Progenitor cell of endocrine pancreas (in vitro differentiated cells): ENCODE results near the gene RFC3. TPM values are rescaled to one million over a fixed set of nuclear protein-coding genes. Genes with fewer than 3 reads are reported as not detected.
A peak's percentile ranks its signal among the peaks of the same experiment; 100 is the strongest.

Source experiments
- DNase-seq: peaks from one replicate; pipeline ENCODE4 v3.0.0; 2021; ENCODE audit warnings: low spot score; ENCODE audit not compliant: unreplicated experiment
- H3K27ac Mint-ChIP-seq: 2 replicates; pipeline ENCODE4 v1.8.0; 2021; ENCODE audit warnings: mild to moderate bottlenecking, moderate library complexity, mixed read lengths
- H3K27me3 Mint-ChIP-seq: 2 replicates; pipeline ENCODE4 v1.8.0; 2021; ENCODE audit warnings: mixed read lengths
- H3K36me3 Mint-ChIP-seq: 2 replicates; pipeline ENCODE4 v1.8.0; 2022; ENCODE audit warnings: mixed read lengths; ENCODE audit not compliant: insufficient read depth
- H3K4me1 Mint-ChIP-seq: 2 replicates; pipeline ENCODE4 v1.8.0; 2021; ENCODE audit warnings: low read depth, mixed read lengths
- H3K4me3 Mint-ChIP-seq: 2 replicates; pipeline ENCODE4 v1.8.0; 2021; ENCODE audit warnings: low read depth, mild to moderate bottlenecking, moderate library complexity, mixed read lengths
- H3K9me3 Mint-ChIP-seq: 2 replicates; pipeline ENCODE4 v1.8.0; 2021; ENCODE audit warnings: low read depth, mixed read lengths
- CTCF ChIP-seq: fragments of 200-600 bp; sonication (generic); IDR thresholded peaks from one replicate; pipeline ENCODE4 v1.5.0; 2021; ENCODE audit warnings: antibody characterized with exemption, mild to moderate bottlenecking; ENCODE audit not compliant: unreplicated experiment
- total RNA-seq: library from RNA; stranded (reverse); gene quantifications from 2 replicates; pipeline ENCODE4 v1.2.1, GENCODE V29; 2021

Gene RFC3
- total RNA-seq, 1 donor from 2014 or later, result 21.1 TPM

GRCh38 chr13:33815011-33815550, 2.9 kb upstream of the RFC3 start:
- Mint-ChIP-seq H3K27me3 (peaks cover 9% of the 10 kb centered on the region), H3K9me3 (no peaks in the 10 kb centered on the region), H3K4me1 (peaks cover 10% of the 10 kb centered on the region), H3K4me3 (no peak overlapping the region), H3K36me3 (no peaks in the 10 kb centered on the region), H3K27ac (no peak overlapping the region)
- no peak for TF ChIP-seq CTCF
- no peak for DNase-seq

- H3K9me3 Mint-ChIP-seq, result no peaks in the 10 kb centered on the region
- peaks cover 10% of the 10 kb centered on the region for H3K4me1 Mint-ChIP-seq
- H3K27me3 Mint-ChIP-seq, result peaks cover 9% of the 10 kb centered on the region
- no peak for DNase-seq
- peak overlapping the region; percentile 20 for H3K27ac Mint-ChIP-seq
- no peaks in the 10 kb centered on the region for H3K36me3 Mint-ChIP-seq
- H3K4me3 Mint-ChIP-seq, result peak overlapping the region; percentile 46
- TF ChIP-seq CTCF, result no peak
These were observed 1.0 kb upstream of the RFC3 start for GRCh38 chr13:33816912-33817311.

GRCh38 chr13:33817513-33817900, 442 bp upstream of the RFC3 start:
- no peaks in the 10 kb centered on the region for H3K9me3 Mint-ChIP-seq
- peak overlapping the region; percentile 89 for H3K4me3 Mint-ChIP-seq
- TF ChIP-seq CTCF, result no peak
- no peaks in the 10 kb centered on the region for H3K36me3 Mint-ChIP-seq
- peaks cover 10% of the 10 kb centered on the region for H3K4me1 Mint-ChIP-seq
- no peak for DNase-seq
- H3K27ac Mint-ChIP-seq, result peak overlapping the region; percentile 97
- peaks cover 9% of the 10 kb centered on the region for H3K27me3 Mint-ChIP-seq

- H3K4me1 Mint-ChIP-seq, result no peaks in the 10 kb centered on the region
- no peak overlapping the region for H3K4me3 Mint-ChIP-seq
- H3K27me3 Mint-ChIP-seq, result no peaks in the 10 kb centered on the region
- H3K9me3 Mint-ChIP-seq, result no peaks in the 10 kb centered on the region
- no peak for TF ChIP-seq CTCF
- H3K27ac Mint-ChIP-seq, result no peak overlapping the region
- no peak for DNase-seq
- H3K36me3 Mint-ChIP-seq, result no peaks in the 10 kb centered on the region
These were observed 7.1 kb downstream of the RFC3 start for GRCh38 chr13:33825083-33825482.

- no peaks in the 10 kb centered on the region for H3K36me3 Mint-ChIP-seq
- no peak overlapping the region for H3K27ac Mint-ChIP-seq
- TF ChIP-seq CTCF, result no peak
These were observed 9.2 kb downstream of the RFC3 start for GRCh38 chr13:33827139-33827538.

More at GRCh38 chr13:33827139-33827538, 9.2 kb downstream of the RFC3 start:
- Mint-ChIP-seq H3K4me3 (no peak overlapping the region), H3K4me1 (no peaks in the 10 kb centered on the region), H3K9me3 (no peaks in the 10 kb centered on the region), H3K27me3 (no peaks in the 10 kb centered on the region)
- no peak for DNase-seq
